Loucy (cell line): ENCODE measurements around the gene PUM1.

Experiments used
- CTCF ChIP-seq: fragments of 200-600 bp; sonication (generic); conservative IDR thresholded peaks from 2 replicates; pipeline ENCODE4 v1.5.1; 2014; ENCODE audit warnings: mild to moderate bottlenecking, antibody characterized with exemption, low read length
- EZH2phosphoT487 ChIP-seq: fragments of 200-600 bp; IDR thresholded peaks from 2 replicates; pipeline ENCODE4 v1.6.1; 2018; ENCODE audit warnings: antibody characterized with exemption, mild to moderate bottlenecking, moderate library complexity, borderline replicate concordance

GRCh38 chr1:31054349-31054748 is 11.2 kb downstream of the PUM1 start:
- TF ChIP-seq CTCF (no peak), EZH2phosphoT487 (no peak)
